Stimulated activated CD4-positive, alpha-beta T cell treated with anti-CD3 and anti-CD28 coated beads, Interleukin-4, amount 100 ng/mL, for 4 hours (primary cell): ENCODE results near the gene MORN1.

Source experiments
- DNase-seq, 2 experiments: peaks; one replicate each; pipeline ENCODE4 v3.0.0-alpha.2; 2020

Gene MORN1

GRCh38 chr1:2349806-2350205 lies 41.5 kb downstream of the MORN1 start:
- no peak for DNase-seq

DNA sequence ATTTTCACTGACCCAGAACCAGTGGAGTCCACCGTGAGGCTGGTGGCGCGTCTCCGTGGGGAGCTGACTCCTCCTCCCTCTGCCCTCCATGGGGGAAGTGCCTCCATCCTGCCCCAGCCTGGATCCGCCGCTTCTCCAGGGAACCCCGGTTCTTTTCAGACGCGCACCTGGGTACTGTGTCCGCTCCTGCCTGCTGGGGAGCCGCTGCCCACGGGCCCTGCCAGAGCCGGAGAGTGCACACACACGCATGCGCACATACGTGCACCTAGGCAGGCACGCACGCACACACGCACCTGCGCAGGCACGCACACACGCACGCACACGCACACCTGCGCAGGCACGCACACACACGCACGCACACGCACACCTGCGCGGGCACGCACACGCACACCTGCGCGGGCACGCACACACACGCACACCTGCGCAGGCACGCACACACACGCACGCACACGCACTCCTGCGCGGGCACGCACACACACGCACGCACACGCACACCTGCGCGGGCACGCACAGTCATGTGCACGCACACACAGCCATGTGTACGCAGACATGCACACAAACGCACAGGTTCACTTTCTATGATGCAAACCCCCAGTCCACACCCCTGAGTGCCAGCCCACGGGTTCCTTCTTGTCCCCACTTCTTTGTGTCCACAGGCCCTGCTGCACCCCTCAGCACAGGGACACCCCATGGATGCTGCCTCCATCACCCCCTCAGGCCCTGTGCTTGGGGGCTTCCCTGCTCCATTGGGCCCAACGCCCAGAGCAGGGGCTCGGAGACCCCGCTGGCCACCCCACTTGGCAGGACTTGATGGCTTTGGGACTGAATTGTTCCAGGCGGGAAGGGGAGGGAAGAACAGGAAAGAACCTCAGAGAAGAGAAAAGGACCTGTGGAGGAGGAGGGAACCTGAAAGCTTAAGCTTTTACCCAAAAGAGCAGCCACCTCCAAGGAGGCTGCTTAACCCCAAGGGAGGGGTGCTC lies 42.7 kb downstream of the MORN1 start:
- DNase-seq = no peak

- DNase-seq = no peak
Measured at GRCh38 chr1:2347896-2348295, 43.5 kb downstream of the MORN1 start.

GRCh38 chr1:2347409-2347785 lies 44.0 kb downstream of the MORN1 start:
- no peak for DNase-seq

- DNase-seq = no peak
Measured at GRCh38 chr1:2346691-2347408, 44.5 kb downstream of the MORN1 start.

DNA sequence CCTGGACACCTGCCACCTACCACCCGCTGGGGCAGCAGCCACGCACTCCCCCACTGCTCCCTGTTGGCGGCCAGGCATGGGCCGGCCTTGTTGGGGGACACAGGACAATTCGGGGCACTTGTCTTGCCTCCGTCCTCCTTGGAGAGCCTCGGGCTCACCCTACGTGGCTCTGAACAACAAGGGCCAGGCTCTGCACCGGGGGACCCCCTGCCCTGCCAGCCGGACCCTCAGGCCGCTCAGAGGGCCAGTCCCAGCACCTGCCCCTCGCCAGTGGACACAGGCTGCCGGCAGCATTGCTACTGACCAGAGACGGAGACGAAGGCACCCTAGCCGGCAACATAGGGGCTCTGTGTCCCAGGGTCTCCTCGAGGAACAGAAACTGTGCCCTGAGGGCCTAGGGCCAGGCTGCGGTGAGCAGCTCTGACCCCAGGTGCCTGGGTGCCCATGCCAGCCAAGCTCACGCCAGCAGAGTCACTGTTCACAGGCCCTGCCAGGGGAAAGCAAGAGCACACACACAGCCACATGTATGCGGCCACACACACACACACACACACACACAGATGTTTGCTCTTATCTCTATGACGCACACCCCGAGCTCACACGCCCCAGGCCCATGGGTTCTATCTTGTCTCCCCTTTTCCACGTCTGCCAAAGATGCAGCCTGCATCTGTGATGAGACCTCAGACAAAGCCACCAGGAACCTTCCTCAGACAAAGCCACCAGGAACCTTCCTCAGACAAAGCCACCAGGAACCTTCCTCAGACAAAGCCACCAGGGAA lies 45.9 kb downstream of the MORN1 start:
- no peak for DNase-seq

DNA sequence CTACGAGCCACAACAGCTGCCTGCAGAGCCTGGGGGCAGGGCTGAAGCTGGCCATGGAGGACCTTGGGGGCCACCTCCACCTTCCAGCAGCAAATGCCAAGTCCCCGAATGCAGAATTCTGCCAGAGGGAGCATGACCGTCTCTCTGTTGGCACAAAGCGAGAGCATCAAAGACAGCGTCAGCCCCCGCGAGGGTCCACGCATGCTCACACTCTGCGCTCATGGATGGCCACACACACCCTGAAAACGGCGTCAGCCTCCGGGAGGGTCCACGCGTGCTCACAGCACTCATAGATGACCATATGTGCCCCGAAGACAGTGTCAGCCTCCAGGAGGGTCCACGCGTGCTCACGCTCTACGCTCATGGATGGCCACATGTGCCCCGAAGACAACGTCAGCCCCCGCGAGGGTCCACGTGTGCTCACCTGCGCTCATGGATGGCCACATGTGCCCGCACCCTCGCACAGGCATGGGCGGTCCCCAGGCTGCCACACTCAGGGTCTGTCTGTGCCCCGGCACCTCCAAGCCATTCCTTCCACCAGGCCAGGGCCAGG lies 46.5 kb downstream of the MORN1 start:
- no peak for DNase-seq

- DNase-seq = no peak
Measured at GRCh38 chr1:2344121-2344681, 47.2 kb downstream of the MORN1 start.

- DNase-seq = no peak
Measured at GRCh38 chr1:2343023-2343935, 48.1 kb downstream of the MORN1 start.

DNA sequence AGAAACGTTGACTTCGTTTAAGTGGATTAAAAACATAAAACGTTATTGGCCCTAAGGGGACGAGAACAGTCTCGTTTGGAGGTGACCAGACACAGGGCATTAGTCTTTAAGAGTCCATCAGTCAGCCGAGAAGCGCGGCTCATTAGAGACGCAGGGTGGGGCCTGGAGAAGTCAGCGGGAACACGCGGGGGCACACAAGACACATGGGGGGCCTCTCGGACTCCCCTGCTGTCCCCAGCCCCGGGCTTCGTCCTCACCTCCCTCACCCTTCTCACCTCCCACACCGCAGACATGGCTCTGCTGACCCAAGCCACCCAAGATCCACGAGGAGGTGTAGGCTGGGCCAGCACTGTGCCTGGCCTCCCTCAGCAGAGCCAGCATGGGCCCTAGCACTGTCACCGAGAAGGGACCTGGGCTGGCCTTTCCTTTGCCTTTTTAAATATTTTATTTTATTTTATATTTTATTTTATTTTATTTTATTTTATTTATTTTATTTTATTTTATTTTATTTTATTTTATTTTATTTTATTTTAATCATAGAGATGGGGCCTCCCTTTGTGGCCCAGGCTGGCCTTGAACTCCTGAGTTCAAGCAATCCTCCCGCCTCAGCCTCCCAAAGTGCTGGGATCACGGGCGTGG lies 48.9 kb downstream of the MORN1 start:
- no peak for DNase-seq

GRCh38 chr1:2341706-2342383 lies 49.5 kb downstream of the MORN1 start:
- DNase-seq = no peak

- no peak for DNase-seq
Measured at GRCh38 chr1:2340918-2341254, 50.5 kb downstream of the MORN1 start.

- no peak for DNase-seq
Measured at GRCh38 chr1:2340086-2340917, 51.1 kb downstream of the MORN1 start.

DNA sequence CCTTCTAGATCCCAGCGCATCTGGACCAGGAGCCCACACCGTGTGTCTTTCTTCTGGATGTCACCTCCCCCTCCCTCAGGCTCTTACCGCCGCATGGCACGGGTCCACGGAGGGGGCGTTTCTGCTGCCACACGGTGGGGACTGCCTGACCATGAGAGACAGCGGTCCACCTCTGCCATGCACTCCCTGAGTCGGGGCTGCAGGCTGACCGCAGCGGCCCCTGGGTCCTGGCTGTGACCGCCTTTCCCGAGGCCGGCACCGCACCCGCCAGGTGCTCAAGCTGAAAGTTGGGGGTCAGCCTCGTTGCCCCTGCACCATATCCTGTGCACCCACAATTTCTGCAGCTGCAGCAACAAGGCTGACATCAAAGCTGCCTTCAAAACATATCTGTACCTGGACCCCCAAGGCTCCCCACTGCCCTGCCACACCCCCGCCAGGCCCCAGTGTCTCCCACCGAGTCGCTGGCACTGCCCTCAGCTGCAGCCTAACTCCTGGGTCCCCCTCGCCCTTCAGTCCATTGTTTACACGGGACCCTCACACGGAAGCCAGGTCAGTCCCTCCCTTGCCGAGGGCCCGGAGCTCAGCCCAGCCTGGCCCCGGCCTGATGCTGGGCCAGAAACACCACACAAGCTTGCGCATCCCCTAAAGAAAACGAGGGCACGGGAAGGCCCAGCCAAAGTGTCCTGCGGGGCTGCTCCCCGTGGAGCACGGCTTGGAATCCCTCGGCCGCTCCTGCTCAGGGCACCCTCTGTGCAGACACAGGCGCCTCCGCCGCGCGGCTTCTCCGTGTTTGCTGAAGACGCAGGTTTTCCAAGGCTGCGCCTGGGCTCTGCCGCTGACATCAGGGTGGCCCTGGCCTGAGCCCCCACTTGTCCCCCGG lies 51.9 kb downstream of the MORN1 start:
- no peak for DNase-seq

DNA sequence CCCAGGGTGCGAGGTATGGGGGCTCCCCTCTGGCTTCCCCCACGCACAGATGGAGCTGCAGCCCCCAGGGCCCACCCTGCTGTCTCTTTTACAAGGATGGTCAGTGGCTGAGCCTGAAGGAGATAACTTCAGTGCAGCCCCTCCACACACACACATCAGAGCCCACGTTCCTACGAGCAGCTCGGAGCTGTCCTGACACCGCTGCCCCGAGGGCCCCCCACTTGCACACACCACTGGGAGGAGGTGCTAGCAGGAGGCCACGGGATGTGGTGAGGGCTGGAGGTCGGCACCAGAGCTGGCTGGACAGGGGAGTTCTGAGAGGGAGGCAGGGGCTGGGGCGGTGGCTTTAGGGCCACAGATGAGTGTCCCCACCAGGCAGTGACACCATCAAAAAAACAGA lies 53.9 kb downstream of the MORN1 start:
- no peak for DNase-seq

GRCh38 chr1:2337081-2337480 lies 54.3 kb downstream of the MORN1 start:
- DNase-seq = no peak

DNA sequence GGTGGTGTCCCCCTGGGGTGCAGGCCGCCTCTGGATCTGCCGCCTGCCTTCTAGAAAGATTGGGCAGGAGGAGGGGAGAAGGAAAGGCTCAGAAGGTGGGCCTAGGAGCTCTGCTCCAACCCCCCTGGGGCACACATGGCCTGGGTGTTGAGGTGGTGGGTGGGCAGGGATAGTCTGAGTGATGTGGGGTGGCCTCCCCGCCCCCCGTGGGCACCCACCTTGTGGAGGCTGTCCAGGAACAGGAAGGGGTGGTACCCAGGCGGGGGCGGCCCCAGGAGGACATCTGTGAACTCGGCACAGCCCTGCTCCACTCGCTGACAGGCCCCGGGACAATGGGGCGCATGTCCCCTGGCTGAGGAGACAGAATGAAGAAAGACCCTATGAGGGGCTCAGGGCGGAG lies 54.9 kb downstream of the MORN1 start:
- DNase-seq = no peak

GRCh38 chr1:2335721-2336455 lies 55.5 kb downstream of the MORN1 start:
- no peak for DNase-seq
